HepG2 (cell line): ENCODE measurements around the gene EIF3M. TPM values are rescaled to one million over a fixed set of nuclear protein-coding genes. Genes with fewer than 3 reads are reported as not detected.
A peak's percentile ranks its signal among the peaks of the same experiment; 100 is the strongest.

ENCODE experiments used
- ATAC-seq: fragments of 200-7000 bp; cut with Tn5 transposase; 3 replicates; pipeline ENCODE4 v1.9.1; 2020; ENCODE audit warnings: mild to moderate bottlenecking, moderate library complexity
- BruUV-seq: library from RNA; stranded (reverse); fragments of 400-500 nt; replicated peaks from 2 replicates; lab custom pipeline; 2021; lab: Mats Ljungman, UMichigan
- CTCF ChIA-PET: fragments of 300-600 bp; formaldehyde crosslinking; extraction: SDS; loops from one replicate; lab custom pipeline; 2021; ENCODE audit warnings: low total read pairs, inconsistent platforms, low intra/inter-chr PET ratio; lab: Yijun Ruan, JAX
- POLR2A ChIA-PET: fragments of 350-600 bp; sonication (Branson Sonifier 250); formaldehyde crosslinking; loops from one replicate; lab custom pipeline; 2020; ENCODE audit warnings: antibody characterized with exemption, inconsistent platforms; lab: Yijun Ruan, JAX
- DNase-seq: peaks from one replicate; pipeline ENCODE4 v3.0.0-alpha.2; 2015; ENCODE audit warnings: low spot score
- FAIRE-seq: peaks from 3 replicates; lab custom pipeline; 2011; peaks lifted over from hg19 to GRCh38; lab: Jason Lieb, UNC
- H2AFZ ChIP-seq: one replicate; pipeline ENCODE4 v1.6.1; 2011; ENCODE audit warnings: low read length, inconsistent platforms
- H3K27ac ChIP-seq: fragments of 300-600 bp; 3 replicates; pipeline ENCODE4 v1.8.0; 2011; ENCODE audit warnings: mixed run types, mild to moderate bottlenecking, mixed read lengths, low read length, inconsistent platforms; ENCODE audit not compliant: insufficient read depth; ENCODE audit errors: extremely low read length
- H3K27me3 ChIP-seq, 2 experiments: fragments of 200-600 bp in 1 of 2; 2 replicates in 1 of 2; 3 replicates in 1 of 2; pipeline versions ENCODE4 v1.6.0 to v1.8.0; 2011; ENCODE audit warnings: low read length in 2 of 2, mild to moderate bottlenecking in 2 of 2, moderate library complexity in 2 of 2, inconsistent platforms in 1 of 2; ENCODE audit not compliant: insufficient read depth in 2 of 2, control insufficient read depth in 1 of 2
- H3K36me3 ChIP-seq, 2 experiments: fragments of 200-600 bp in 1 of 2; replicated peaks in 1 of 2; 2 replicates in 1 of 2; 3 replicates in 1 of 2; pipeline versions ENCODE4 v1.5.1 to v1.8.0; 2011; ENCODE audit warnings: low read length in 2 of 2, inconsistent platforms in 1 of 2; ENCODE audit not compliant: insufficient read depth in 2 of 2, control insufficient read depth in 1 of 2
- H3K4me1 ChIP-seq: 2 replicates; pipeline ENCODE4 v1.5.1; 2012; ENCODE audit warnings: low read length, inconsistent platforms; ENCODE audit not compliant: insufficient read depth
- H3K4me2 ChIP-seq: 2 replicates; pipeline ENCODE4 v1.6.0; 2011; ENCODE audit warnings: low read depth, low read length, inconsistent platforms
- H3K4me3 ChIP-seq, 3 experiments: fragments of 200-600 bp in 1 of 3; sonication (generic), shearing (Covaris generic) in 1 of 3; replicated peaks in 1 of 3; 2 replicates each; pipeline ENCODE4 v1.5.1; 2011 to 2016; ENCODE audit warnings: low read length in 3 of 3, inconsistent platforms in 2 of 3, low read depth in 2 of 3, mild to moderate bottlenecking in 2 of 3, control low read depth in 1 of 3, mixed read lengths in 1 of 3; ENCODE audit not compliant: insufficient read depth in 1 of 3
- H3K79me2 ChIP-seq: one replicate; pipeline ENCODE4 v1.6.1; 2011; ENCODE audit warnings: low read length, inconsistent platforms; ENCODE audit not compliant: insufficient read depth
- H3K9ac ChIP-seq: 2 replicates; pipeline ENCODE4 v1.6.0; 2011; ENCODE audit warnings: mild to moderate bottlenecking, low read depth, low read length, inconsistent platforms; ENCODE audit not compliant: insufficient read depth
- H3K9me3 ChIP-seq: 2 replicates; pipeline ENCODE4 v1.5.1; 2012; ENCODE audit warnings: mild to moderate bottlenecking, low read length
- H4K20me1 ChIP-seq: 2 replicates; pipeline ENCODE4 v1.6.0; 2011; ENCODE audit warnings: inconsistent platforms, mild to moderate bottlenecking, low read length, moderate library complexity; ENCODE audit not compliant: insufficient read depth
- ADNP ChIP-seq: sonication (generic); formaldehyde crosslinking; IDR thresholded peaks from 2 replicates; pipeline ENCODE4 v1.4.0; 2020; ENCODE audit warnings: missing genetic modification reagents
- FOSL2 ChIP-seq: sonication (generic); formaldehyde crosslinking; IDR thresholded peaks from 2 replicates; pipeline ENCODE4 v1.4.0; 2020; ENCODE audit warnings: missing genetic modification reagents
- MXD3 ChIP-seq: IDR thresholded peaks from 2 replicates; pipeline ENCODE4 v1.6.1; 2016; ENCODE audit warnings: mild to moderate bottlenecking, missing biosample characterization, missing genetic modification reagents
- TERF1 ChIP-seq: sonication (generic); formaldehyde crosslinking; IDR thresholded peaks from 2 replicates; pipeline ENCODE4 v1.8.0; 2022; ENCODE audit warnings: mild to moderate bottlenecking, missing genetic modification reagents, moderate library complexity
- ZNF460 ChIP-seq: sonication (generic); formaldehyde crosslinking; IDR thresholded peaks from 2 replicates; pipeline ENCODE4 v1.5.1; 2020; ENCODE audit warnings: missing genetic modification reagents, mild to moderate bottlenecking, borderline replicate concordance
- ZNF558 ChIP-seq: sonication (generic); formaldehyde crosslinking; IDR thresholded peaks from 2 replicates; pipeline ENCODE4 v1.9.0; 2022; ENCODE audit warnings: mild to moderate bottlenecking, missing genetic modification reagents, borderline replicate concordance
- ZNF770 ChIP-seq: sonication (generic); formaldehyde crosslinking; IDR thresholded peaks from 2 replicates; pipeline ENCODE4 v1.5.0; 2020; ENCODE audit warnings: mild to moderate bottlenecking, missing genetic modification reagents
- ZSCAN30 ChIP-seq: sonication (generic); formaldehyde crosslinking; IDR thresholded peaks from 2 replicates; pipeline ENCODE4 v1.5.0; 2020; ENCODE audit warnings: mild to moderate bottlenecking, missing genetic modification reagents
- WGBS: methylation state at CpG from one replicate; pipeline ENCODE4 v1.1.6; 2017; ENCODE audit warnings: low lambda C conversion rate; 5-methylcytosine and 5-hydroxymethylcytosine counted together
- in situ Hi-C: cut with HindIII; loops from 2 replicates; pipeline ENCODE4 v1.10.0; 2017; ENCODE audit warnings: low pct_unique_long_range_greater_than_20kb; ENCODE audit not compliant: extremely low pct_ligation_motif_present
- intact Hi-C: fragments of 100-400 bp; cut with micrococcal nuclease; formaldehyde crosslinking; loops from one replicate; pipeline ENCODE4 v1.10.0; 2022; ENCODE audit not compliant: unreplicated experiment
- polyA plus RNA-seq, 8 experiments: library from polyadenylated mRNA; depleted of rRNA in 3 of 8; stranded (reverse) in 7 of 8; unstranded in 1 of 8; fragments of >200 nt; fragmentation: Illumina TruSeq in 4 of 8; extraction: Trizol in 4 of 8; gene quantifications; 2 replicates each; pipeline versions ENCODE4 v1.2.1 to v1.2.3, GENCODE V29; 2011 to 2016; ENCODE audit warnings: low read depth in 4 of 8, missing spikeins in 1 of 8, mixed read lengths in 1 of 8; ENCODE audit not compliant: insufficient read depth in 1 of 8
- total RNA-seq, 5 experiments: library from RNA; depleted of rRNA; stranded (reverse); fragments of >200 nt; fragmentation: Illumina TruSeq; extraction: Trizol; gene quantifications; 2 replicates each; pipeline ENCODE4 v1.2.3, GENCODE V29; 2016; ENCODE audit warnings: low read depth in 1 of 5
- TF ChIP-seq, protein P1 (sequence below): sonication (generic); formaldehyde crosslinking; conservative IDR thresholded peaks from 2 replicates; pipeline ENCODE4 v1.4.0; 2020; ENCODE audit warnings: mild to moderate bottlenecking, missing genetic modification reagents, moderate library complexity
- TF ChIP-seq, protein P2 (sequence below), 2 experiments: sonication (generic) in 1 of 2; formaldehyde crosslinking in 1 of 2; IDR thresholded peaks; 2 replicates each; pipeline versions ENCODE4 v1.4.0 to v1.6.1; 2016 to 2020; ENCODE audit warnings: borderline replicate concordance in 1 of 2, low read depth in 1 of 2, mild to moderate bottlenecking in 1 of 2, missing genetic modification reagents in 1 of 2

EIF3M gene
- total and polyA plus RNA-seq, 2 of the 13 experiments (the other 11 are each of a cell fraction or from before 2014, with no cell fraction given) = 279 to 389 TPM

DNA sequence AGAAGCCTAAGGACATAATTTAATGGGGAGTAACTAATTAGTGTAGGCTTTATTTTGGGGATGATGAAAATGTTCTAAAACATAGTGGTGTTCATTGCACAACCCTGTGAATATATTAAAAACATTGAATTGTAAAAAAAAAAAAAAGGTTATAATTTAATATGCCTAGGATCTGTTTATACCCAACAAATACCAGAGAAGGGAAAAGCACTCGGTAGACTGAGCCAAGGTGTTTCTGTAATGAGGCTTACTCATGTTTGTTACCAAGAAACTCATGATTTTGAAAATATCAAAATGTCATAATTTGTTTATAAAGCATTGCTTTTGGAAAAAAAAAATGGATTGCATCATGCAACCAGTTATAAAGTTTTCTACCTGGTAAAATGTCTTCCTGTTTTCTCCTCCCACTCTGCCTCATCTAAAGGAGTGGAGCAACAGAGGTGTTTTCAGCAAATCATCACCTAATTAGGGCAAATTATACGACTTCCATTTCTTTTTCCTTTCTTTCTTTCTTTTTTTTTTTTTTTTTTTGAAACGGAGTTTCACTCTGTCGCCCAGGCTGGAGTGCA lies 14.2 kb upstream of the EIF3M start (continued):
- TF ChIP-seq ZNF770 (CRISPR knock-in tag) = no peak
- TF ChIP-seq ZNF460 = no peak
- no peak for TF ChIP-seq FOSL2

GRCh38 chr11:32571039-32571438 lies 12.6 kb upstream of the EIF3M start:
- H3K27me3 ChIP-seq = peaks cover 0 to 10% of the 10 kb centered on the region in 2 experiments; a peak in 2 of 5 replicates
- H3K79me2 ChIP-seq = no peaks in the 10 kb centered on the region
- 0 out of 2 replicates have a peak, but pooled peaks cover 8% of the 10 kb centered on the region for H3K4me1 ChIP-seq
- ATAC-seq (peak; percentile 64), FAIRE-seq (no peak), DNase-seq (no peak)
- H2AFZ ChIP-seq = no peak overlapping the region
- BruUV-seq = no TSS peak
- intact Hi-C loops (no loop called here), in situ Hi-C loops (no loop called here)
- ChIA-PET POLR2A (no interaction called here), CTCF (no interaction called here)
- H3K36me3 ChIP-seq = no peaks in the 10 kb centered on the region
- no peak overlapping the region for H3K9ac ChIP-seq
- no peaks in the 10 kb centered on the region for H3K9me3 ChIP-seq
- H3K27ac ChIP-seq = no peak overlapping the region
- 17% methylated on average over 10 of the region's 10 CpGs for WGBS
- no peak overlapping the region for H3K4me3 ChIP-seq
- H3K4me2 ChIP-seq = no peak overlapping the region
- H4K20me1 ChIP-seq = no peaks in the 10 kb centered on the region
- TF ChIP-seq ADNP (CRISPR knock-in tag) = no peak
- TF ChIP-seq ZNF558 (CRISPR knock-in tag) = no peak
- TF ChIP-seq, protein P1, sequence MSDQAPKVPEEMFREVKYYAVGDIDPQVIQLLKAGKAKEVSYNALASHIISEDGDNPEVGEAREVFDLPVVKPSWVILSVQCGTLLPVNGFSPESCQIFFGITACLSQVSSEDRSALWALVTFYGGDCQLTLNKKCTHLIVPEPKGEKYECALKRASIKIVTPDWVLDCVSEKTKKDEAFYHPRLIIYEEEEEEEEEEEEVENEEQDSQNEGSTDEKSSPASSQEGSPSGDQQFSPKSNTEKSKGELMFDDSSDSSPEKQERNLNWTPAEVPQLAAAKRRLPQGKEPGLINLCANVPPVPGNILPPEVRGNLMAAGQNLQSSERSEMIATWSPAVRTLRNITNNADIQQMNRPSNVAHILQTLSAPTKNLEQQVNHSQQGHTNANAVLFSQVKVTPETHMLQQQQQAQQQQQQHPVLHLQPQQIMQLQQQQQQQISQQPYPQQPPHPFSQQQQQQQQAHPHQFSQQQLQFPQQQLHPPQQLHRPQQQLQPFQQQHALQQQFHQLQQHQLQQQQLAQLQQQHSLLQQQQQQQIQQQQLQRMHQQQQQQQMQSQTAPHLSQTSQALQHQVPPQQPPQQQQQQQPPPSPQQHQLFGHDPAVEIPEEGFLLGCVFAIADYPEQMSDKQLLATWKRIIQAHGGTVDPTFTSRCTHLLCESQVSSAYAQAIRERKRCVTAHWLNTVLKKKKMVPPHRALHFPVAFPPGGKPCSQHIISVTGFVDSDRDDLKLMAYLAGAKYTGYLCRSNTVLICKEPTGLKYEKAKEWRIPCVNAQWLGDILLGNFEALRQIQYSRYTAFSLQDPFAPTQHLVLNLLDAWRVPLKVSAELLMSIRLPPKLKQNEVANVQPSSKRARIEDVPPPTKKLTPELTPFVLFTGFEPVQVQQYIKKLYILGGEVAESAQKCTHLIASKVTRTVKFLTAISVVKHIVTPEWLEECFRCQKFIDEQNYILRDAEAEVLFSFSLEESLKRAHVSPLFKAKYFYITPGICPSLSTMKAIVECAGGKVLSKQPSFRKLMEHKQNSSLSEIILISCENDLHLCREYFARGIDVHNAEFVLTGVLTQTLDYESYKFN (CRISPR knock-in tag) = no peak
- no peak for TF ChIP-seq MXD3
- TF ChIP-seq, protein P2, sequence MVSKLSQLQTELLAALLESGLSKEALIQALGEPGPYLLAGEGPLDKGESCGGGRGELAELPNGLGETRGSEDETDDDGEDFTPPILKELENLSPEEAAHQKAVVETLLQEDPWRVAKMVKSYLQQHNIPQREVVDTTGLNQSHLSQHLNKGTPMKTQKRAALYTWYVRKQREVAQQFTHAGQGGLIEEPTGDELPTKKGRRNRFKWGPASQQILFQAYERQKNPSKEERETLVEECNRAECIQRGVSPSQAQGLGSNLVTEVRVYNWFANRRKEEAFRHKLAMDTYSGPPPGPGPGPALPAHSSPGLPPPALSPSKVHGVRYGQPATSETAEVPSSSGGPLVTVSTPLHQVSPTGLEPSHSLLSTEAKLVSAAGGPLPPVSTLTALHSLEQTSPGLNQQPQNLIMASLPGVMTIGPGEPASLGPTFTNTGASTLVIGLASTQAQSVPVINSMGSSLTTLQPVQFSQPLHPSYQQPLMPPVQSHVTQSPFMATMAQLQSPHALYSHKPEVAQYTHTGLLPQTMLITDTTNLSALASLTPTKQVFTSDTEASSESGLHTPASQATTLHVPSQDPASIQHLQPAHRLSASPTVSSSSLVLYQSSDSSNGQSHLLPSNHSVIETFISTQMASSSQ (IDR thresholded peaks at IDR 0.05; ENCODE audit: low read depth) = no peak
- TF ChIP-seq, protein P2 (CRISPR knock-in tag; IDR thresholded peaks at IDR 0.05; ENCODE audit: borderline replicate concordance) = no peak
- no peak for TF ChIP-seq ZSCAN30 (CRISPR knock-in tag)
- no peak for TF ChIP-seq TERF1 (CRISPR knock-in tag)
